A172 (cell line): ENCODE measurements around the gene TMEM53. TPM values are rescaled to one million over a fixed set of nuclear protein-coding genes. Genes with fewer than 3 reads are reported as not detected.

ENCODE experiments used
- DNase-seq: peaks from one replicate; pipeline ENCODE4 v3.0.0-alpha.2; 2015; ENCODE audit warnings: low spot score
- total RNA-seq: library from RNA; depleted of rRNA; stranded (reverse); fragments of >200 nt; shearing (Covaris generic); gene quantifications from 2 replicates; pipeline ENCODE4 v1.2.3, GENCODE V29; 2014

Gene TMEM53
- total RNA-seq, 1 experiment from 2014 or later: 3.7 TPM

DNA sequence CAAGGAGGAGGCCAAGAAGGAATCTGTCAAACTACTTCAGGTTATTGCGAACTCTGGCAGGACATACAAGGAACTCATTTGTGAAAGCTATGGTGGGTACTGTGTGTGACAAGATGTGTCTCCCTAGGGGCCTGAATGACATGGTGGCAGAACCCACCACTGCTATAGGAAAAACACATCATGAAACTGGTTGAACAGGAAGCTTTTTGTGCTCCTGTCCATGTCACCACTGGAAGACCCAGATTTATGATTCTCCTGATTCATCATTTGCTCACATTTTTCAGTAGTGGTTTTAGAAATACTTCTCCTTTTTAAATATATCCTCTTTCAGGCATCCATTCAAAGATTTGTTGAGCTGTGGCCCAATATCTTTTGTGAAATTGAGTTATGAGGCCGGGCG, 23.9 kb upstream of the TMEM53 start:
- DNase-seq: no peak

DNA sequence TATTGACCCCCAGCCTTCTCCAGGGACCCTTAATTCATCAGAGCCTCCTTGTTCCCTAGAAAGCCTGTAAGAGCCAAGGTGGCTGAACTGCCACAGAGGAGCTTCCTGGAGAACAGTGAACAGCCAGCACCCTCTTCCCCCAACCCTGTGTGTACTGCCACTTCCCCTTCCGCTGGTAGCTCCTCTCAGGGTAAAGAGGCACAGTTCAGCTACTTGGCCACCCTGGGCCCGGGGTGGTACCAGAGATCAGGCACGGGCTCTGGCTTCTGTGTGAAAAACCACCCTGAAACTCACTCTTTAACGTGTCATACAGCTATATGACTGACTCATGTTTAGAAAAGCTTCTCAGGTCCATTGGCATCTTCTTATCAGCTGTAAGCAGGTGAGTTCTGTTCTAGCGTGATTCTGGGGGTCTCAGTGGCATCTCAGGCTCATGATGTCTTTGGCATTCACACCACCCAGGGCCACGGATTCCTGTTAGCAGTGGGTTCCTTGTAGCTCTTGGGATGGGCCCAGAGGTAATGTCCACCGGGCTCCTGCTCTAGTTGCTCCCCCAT, 22.6 kb upstream of the TMEM53 start:
- DNase-seq: no peak

DNA sequence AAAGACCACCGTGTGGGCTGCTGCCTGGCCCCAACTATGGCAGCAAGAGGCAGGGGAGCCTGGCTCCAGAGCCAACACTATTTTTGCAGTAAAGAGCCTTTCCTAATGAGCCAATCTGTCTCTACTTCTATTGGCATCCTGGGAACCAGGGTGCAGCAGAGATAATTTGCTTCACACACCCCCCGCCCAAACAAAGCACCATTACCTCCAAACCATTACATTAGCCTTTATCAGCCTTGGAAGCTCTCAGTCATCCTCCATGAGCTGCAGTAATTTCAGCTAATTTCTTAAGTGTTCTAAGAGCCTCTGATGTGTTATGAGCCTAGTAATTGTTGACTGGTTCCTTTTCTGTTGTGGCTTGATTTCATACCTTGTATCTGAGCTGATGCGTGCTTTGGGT, 21.8 kb upstream of the TMEM53 start:
- no peak for DNase-seq

DNA sequence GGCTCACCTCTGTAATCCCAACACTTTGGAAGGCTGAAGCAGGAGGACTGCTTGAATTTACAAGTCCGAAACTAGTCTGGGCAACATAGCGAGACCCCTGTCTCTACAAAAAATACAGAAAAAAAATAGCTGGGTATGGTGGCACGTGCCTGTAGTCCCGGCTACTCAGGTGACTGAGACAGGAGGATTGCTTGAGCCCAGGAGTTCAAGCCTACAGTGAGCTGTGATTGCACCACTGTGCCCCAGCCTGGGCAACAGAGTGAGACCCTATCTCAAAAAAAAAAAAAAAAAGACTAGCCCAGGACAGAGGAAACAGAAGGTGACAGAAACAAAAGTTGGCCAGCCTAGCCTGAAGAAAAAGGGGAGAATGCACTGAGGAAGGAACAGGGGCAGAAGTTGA, 21.4 kb upstream of the TMEM53 start:
- DNase-seq: no peak

DNA sequence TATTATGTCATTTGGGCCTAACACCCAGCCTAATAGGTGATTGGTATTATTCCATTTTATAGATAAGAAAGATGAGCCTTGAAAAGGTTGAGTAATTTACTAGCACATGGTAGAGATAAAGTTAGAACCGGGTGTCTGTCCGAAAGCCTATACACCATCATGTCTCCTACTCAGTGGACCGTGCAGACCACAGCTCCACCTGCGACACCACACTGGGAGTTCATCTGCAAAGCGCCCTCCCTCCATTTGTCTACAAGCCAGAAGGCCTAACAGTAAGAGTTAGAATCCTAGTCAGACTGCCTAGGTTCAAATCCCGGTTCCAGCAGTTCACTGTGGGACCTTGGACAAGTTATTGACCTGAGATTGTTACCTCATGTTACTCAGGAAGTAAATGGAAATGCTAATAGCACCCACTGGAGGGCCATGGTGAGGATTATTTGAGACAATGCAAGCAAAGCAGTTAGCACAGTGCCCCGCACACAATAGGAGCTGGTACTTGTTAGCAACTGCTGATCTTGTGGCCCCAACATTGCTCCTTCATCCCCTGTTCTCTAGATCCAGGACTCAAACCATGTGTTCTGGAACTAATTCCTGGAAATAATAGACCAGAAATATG, 20.7 kb upstream of the TMEM53 start:
- no peak for DNase-seq

DNA sequence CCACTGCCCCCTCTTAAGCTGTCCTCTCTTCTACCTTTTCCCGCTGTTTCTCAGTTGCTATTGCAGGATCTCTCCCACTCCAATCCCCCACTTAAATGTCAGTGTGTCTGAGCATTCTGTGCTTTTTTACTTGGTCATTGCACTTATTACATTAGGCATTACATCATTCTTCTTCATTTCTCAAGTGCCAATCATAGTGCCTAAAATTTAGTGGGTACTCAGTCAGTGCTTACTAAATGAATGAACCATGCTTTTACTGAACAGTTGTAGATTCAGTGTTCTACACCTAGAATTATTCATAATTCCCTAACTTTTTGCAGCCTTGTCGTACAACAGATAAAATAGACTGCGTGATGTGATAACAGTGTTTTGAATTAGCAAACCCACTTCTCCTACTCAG, 19.6 kb upstream of the TMEM53 start:
- no peak for DNase-seq

DNA sequence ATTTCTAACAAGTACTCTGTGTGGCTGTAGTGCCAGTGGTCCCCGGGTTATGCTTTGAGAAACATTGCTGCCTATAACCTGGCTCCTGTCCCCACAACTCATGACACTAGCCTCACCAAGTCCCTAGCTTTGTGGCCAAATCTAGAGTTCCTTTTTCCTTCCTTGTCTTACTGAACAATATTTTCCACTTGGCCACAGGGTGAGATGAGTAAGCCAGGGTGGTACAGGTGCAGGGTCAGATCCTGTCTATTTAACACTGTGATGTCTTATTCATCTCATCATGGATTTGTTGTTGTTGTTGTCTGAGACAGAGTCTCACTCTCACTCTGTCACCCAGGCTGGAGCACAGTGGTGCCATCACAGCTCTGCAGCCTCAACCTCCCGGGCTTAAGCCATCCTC, 18.9 kb upstream of the TMEM53 start:
- DNase-seq: no peak

DNA sequence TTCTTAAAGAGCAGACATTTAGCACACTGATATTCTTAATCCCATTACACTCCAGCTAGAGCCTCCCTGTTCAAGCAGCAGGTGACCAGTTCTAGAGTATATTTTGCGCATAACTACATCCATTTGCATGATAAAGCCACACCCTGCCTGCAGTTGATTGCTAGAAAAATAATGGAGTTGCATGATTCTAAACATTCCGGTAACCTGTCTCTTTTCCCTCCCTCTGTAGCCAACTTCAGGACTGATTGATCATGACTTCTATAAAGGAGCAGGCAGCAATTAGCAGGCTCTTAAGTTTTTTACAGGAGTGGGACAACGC, 15.1 kb upstream of the TMEM53 start:
- no peak for DNase-seq

DNA sequence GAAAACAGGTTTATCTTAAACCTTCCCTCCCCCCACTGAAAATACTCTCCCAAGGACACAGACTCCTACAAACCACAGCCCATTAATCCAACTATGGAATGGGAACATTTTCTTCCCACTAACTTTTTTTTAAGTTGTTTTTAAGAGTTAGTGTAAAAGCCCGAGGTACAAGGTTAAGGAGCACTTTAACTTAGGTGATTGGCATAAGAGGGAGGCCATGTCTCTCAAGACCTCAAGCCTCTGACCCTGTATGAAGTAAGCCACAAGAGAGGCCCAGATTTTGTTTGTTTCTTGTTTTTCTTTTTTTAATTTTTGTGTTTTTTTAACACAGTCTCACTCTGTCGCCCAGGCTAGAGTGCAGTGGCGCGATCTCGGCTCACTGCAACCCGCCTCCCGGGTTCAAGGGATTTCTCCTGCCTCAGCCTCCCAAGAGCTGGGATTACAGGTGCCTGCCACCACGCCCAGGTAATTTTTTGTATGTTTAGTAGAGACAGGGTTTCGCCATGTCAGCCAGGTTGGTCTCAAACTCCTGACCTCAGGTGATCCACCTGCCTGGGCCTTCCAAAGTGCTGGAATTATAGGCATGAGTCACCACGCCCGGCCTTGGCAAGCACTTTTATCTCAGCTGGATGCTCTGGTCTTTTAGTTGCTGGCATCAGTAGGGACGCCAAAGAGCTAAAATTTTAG, 14.6 kb upstream of the TMEM53 start:
- DNase-seq: peak; percentile 48

DNA sequence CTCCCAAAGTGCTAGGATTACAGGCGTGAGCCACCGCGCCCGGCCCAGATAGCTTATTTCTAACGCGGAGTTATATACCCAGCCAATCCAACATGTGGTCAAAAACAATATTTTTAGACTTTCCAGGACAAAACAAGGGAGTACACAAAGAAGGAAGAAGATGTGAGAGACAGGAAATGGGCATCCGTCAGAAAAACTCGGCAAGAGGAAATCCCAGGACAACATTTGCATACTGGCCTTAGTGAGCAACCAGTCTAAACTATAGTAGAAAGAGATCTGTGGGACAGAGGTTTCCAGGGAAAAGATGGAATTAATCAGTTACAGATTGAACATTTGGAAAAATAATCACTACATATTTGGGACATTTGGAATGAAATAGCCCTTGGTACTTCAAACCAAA, 11.6 kb upstream of the TMEM53 start:
- no peak for DNase-seq

DNA sequence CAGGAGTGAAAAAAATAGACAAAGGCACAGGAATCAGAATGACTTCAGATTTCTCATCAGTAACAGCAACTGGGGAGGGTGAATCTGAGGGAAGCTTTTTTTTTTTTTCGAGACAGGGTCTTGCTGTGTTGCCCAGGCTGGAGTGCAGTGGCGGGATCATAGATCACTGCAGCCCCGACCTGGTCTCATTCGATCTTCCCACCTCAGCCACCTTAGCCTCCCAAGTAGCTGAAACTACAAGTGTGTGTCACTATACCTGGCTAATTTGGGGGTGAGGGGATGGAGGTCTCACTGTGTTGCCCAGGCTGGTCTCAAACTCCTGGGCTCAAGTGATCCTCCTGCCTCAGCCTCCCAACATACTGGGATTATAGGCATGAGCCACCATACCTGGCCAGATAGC, 10.9 kb upstream of the TMEM53 start:
- no peak for DNase-seq

DNA sequence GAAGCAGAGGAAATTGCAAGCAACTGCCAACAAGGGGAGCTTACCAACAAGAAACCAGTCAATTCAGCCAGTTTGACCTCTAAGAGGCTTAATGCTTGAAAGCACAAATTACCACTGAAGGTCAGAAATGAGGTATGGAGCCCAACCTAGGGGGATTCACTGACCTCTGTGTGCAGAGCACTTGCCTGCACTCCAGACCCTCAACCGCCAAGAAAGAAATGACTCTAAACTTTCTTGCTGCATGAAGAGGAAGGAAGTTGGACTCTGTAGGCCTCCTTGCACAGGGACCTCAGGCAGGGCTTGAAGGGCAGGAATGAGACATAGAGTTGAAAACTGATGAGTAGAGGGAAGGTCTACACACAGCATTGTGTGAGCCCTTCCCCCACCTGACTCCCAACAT, 10.2 kb upstream of the TMEM53 start:
- DNase-seq: no peak

DNA sequence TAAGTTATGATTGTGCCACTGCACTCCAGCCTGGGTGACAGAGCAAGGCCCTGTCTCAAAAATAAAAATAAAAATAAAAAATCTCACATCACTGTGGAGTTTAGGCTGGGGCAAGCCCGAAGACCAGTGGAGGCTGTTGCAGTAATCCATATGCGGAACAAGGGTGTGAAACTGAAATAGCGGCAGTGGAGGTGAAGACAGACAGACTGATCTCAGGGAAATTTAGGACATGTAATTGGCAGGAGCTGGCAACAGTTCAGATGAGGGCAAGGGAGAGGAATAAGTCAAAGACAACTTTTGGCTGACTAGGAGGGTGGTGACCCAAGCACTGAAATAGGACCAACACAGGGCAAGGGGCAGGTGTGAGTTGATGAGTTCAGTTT, 8.6 kb upstream of the TMEM53 start:
- no peak for DNase-seq

DNA sequence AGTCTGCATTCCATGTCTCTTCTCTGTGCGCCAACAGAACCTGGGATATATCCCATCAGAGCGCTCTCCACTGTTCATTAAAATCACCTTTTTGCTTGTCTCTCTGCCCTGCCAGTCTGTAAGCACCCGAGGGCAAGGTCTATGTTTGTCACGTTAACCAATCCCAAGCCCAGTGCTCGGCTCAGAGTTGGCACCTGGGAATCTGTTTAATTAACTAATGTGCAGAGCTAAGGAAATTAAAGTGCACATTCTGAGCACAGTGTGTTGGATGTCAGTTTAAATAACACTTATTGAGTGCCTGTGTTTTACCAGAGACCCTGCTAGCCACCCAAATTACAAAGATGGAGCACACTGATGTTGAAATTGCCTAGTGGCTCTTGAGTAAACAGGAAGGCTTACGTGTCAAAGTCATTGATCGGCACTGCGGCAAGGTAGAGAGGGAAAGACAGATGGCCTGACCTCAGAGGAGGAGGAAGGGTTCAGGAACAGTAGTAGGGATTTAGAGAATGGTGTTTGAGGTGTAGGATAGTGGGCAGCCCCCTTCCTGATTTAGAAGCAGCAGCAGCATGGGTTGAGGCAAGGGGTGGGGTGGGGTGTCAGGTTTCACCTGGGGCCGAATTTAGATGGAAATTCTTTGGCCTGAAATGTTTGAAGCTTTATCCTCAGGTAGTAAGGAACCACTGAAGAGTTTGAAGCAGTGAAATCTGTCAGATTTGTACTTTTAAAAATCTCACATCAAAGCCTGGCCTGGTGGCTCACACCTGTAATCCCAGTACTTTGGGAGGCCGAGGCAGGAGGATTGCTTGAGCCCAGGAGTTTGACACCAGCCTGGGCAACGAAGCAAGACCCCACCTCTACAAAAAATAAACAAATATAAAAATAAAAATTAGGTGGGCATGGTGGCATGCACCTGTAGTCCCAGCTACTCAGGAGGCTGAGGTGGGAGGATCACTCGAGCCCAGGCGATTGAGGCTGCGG, 7.9 kb upstream of the TMEM53 start:
- no peak for DNase-seq

DNA sequence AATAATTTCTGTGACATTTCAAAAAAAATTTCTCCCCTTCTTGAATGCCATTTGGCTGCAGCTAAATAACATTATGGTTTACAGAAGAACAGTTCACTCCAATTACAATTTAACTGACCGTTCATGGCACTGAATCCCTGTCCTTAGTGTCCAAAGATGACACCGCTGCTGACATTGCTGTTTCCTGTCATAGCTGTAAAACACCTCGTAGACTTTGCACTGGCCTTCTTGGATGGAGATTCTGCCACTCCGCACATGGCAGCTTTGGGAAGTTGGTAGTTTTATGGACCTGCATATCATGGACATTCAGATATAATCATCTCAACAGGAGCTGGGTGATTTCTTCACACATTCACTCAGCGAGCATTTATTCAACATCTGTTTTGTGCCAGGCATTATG, 5.2 kb upstream of the TMEM53 start:
- DNase-seq: no peak

DNA sequence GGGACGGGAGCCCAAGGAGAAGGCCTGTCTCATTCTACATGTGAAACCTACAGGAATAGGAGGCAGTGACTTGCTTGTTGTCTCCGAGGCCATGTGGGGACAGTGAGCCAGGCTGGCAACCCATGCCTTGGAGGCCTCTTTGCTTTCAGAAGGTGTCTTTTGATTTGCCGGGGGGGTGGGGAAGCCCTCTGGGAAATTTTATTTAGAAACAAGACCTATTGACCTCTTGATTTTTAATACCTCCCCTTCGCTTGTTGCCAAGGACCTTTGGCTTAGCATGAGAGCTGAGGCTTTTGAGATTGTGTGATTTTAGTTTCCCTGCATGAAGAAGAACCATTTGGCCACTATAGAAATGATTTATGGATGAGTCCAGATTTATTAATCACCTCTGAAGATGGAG, 4.3 kb upstream of the TMEM53 start:
- no peak for DNase-seq

DNA sequence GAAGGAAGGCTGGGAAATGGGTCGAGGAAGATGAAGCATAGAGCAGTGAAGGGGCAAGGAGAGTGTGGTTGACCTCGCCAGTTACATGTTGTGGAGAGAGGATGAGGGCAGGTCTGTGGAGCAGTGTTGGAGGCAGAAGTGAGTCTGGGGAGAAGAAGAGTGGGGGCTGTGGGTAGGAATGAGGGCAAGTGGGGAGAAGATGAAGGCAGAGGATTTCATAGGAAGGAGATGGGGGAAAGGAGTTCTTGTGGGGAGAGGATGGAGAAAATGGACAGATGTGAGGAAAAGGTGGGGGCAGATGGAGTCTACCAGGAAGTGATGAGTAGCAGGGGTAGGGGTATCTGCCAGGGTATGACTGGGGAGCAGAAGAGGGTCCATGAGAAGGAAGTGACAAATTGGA, 3.8 kb upstream of the TMEM53 start:
- no peak for DNase-seq

DNA sequence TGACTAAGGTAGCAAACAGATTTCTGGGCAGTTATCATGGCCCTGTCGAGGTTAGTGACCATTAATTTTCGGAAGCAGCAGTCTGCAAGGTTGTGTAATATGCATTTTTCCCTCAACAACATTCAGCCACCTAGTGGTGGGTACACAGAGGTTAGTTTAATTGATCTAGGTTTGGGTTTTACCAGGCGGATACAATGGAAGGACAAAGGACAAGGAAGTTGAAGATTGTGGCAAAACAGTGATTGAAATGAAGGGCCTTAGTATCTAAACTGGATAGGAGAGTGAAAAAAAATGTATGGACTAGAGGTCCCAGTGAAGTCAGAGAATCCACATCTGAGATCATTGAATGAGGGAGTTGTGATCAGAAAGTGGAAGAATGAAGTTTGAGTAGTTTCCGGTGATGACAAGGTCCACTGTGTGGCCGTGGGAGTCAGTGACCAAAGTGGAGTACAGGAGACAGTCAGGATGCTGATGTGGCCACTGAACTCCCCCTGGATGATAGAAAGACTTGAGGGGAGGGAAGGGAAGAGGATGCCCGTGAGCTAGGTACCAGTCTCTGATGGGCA, 3.0 kb upstream of the TMEM53 start:
- DNase-seq: peak; percentile 42

DNA sequence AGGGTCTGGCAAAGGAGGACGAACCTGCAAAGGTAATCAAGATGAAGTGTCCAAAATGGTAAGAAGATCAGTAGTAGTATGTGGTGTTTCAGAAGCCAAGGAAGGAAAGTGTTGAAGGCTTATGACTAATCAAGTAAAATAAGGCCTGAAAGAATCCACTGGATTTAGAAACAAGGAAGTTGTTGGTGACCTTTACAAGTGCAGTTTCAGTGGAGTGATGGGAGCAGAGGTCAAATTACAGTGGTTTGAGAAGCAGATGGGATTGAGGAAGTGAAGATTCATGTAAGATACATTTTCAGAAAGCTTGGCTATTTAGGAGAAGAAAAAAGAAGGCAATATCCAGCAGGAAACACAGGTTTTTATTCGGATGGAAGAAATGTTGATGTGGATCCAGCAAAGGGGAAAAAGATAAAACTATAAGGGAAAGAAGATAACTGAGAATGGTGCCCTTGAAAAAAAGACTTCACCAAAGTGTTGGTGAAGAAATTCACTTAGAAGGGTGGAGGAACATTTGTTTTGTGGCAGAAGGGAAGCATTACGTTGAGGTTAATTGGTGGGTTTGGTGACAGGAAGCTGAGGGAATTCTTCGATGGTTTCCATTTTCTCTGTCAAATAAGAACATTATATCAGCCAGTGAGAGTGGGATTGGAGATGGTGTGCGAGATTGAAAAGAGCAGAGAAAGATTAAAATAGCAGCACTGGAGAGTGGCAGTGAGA, 2.4 kb upstream of the TMEM53 start:
- no peak for DNase-seq

DNA sequence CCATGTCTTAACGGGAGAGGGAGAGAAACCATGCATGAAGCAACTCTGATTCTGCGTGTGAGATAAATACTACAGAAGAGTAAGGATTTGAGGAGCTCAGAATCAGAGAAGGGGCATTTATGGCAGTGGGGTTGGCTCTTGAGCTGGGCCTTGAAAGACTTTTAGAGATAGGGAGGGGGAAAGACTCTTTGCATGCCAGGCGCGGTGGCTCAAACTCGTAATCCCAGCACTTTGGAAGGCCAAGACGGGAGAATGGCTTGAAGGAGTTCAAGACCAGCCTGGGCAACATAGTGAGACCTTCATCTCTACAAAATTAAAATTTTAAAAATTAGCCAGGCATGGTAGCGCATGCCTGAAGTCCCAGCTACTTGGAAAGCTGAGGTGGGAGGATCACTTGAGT, 905 bp upstream of the TMEM53 start:
- DNase-seq: no peak

DNA sequence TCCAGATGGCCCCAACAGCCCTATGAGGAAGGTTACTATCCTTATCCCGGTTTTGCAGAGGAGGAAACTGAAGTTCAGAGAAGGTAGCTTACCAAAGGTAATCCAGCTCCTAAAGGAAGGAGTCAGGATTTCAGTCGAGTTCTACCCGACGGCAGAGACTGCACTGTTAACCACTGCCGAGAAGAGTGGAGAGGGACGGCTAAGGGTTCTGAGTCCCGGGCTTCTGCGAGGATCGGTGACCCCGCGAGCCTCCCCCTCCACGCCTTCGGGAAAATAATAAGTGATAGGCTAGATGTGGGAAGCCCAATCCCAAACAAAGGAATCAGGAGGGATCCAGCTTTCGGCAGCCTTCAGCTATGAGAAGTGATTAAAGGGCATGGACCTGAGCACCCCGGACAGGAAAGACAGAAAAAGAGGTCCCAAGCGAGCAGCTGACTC, 587 bp downstream of the TMEM53 start:
- no peak for DNase-seq
